ENCODE data around the gene MNX1.

The MNX1 gene

DNA sequence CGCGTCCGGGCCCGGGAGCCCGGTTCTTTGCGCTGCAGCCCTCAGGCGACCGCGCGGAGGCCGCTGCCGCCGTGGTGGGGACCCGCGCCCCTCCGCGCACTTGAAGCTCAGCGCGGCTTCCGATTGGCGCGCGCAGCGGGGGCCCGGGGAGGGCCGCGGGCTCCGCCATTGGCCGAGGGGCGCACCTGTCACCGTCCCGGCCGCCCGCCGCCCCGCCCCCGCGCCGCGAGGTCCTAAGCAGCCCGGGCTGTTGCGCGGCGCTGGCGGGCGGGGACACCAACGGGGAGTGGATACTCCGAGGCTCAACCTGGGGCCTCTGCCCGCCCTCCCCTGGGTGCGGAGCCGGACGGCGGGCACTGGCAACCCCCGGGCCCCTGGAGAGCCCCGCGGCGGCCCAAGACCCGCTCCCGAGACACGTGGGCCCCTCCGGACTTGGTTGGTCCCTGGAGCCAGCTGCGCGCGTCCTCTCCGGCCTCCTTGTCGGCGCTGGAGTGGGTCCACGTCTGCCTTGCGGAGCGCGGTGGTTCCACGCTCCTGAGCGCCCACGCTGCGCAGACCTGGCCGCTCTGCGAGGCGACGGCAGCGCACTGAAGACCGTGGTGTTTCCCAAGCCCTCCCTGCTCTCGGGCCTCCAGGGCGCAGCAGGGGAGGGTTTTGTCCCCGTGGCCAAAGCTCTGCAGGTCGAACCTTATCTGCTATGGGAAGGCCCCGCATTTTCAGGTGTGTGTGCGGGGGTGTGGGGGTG, at the start of gene MNX1:
Gene MNX1 (minus strand): TSS at position 76 of the 745 bp plus-strand sequence. CDS start 313 bp downstream, outside the sequence.
- DNase-seq: peak; percentile 97

DNA sequence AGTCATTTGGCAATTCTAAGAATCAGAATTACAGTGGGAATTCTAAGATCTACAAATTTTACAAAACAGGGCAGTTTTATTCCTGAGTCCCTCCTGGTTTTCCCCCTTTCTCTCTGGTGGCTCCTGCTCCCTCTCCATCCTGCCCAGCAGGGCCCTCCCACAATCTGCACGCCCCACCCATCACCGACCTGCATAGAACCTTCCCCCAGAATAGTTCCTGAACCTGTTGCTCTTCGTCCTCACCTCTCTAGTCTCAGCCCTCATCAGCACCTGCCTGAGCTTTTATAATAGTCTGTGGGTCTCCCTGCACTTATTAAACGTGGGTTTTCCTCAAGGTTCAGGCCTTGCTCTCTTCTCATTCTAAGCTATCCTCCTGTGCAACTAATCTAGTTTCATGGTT, 49.1 kb upstream of the MNX1 start:
- no peak for DNase-seq

DNA sequence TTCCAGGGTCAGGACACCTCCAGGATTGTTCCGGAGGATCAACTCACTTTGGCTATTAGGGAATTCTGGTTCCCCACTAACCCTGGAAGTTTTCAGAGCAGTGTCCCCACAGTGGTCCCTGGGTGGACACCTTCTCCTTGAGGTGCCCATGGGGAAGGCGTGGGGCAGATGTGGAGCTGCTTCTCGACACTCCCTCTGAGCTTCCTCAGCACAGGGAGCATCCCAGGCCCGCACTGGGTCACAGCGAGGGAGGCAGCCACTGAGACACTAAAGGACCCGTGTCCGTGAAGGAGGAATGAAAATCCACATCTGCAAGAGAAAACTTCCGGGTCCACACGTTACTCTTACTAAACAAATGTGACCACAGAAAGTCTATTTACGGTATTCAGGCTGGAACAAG, 48.2 kb upstream of the MNX1 start:
- no peak for DNase-seq

DNA sequence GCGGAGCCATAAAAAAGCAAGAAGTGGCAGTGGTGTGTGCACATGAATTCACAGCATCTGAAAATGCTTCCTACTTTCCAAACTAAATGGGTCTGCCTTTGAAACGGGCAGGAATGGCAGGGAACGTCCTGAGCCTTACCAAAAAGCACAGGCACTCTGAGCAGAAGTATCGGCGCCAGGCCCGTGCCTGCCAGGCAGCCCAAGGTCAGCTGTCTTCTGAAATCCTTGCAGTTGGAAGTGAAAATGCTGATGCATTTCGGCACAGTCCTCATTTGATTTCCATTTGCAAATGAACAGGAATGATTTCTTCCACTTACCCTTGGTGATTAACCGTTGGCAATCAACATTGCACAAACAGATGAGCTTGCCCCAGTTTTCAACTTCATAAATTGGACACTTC, 47.6 kb upstream of the MNX1 start:
- DNase-seq: no peak

DNA sequence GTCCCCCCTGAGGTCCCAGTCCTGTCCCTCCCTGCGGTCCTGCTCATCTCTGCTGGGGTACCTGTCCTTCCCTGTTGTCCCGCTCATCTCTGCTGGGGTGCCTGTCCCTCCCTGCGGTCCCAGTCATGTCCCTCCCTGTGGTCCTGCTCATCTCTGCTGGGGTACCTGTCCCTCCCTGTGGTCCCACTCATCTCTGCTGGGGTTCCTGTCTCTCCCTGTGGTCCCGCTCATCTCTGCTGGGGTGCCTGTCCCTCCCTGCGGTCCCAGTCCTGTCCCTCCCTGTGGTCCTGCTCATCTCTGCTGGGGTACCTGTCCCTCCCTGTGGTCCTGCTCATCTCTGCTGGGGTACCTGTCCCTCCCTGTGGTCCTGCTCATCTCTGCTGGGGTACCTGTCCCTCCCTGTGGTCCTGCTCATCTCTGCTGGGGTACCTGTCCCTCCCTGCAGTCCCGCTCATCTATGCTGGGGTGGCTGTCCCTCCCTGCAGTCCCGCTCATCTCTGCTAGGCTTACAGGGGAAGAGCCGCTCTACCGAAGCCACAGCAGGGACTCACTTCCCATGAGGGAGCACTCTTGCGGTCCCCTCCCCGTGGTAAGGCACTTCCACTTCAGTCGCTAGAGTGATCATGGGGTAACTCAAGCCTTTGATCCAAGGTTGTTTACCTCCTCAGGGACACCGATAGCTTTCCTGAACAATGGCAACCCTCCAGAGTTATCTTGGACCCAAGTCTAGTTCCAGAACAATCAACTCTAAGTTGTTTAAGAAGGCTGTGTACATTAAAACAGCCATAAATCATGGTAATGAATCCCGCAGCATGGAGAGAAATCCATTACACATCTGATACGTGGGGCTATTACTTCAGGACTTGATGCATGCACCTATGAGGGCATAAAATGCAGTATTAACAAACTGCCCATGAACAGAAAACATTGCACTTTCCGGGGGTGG, 46.8 kb upstream of the MNX1 start:
- DNase-seq: no peak

DNA sequence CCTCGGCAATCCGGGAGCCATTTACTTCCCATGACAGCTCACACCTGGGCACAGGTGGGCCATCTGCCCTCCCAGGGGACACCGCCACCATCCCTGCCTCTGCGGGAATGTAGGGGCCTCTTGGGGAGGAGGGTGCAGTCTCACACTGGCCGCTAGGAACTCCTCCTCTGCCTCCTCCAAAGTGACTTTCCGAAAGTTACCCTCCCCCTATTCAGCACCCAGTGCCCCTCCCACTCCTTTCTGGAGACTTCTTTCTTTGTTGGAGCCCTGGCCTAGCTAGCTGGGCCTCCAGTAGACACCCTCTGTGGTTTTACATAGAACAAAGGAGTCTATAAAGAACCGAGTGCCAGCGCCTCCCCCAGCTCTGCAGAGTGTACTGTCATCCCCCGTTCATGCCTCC, 45.8 kb upstream of the MNX1 start:
- DNase-seq: no peak

DNA sequence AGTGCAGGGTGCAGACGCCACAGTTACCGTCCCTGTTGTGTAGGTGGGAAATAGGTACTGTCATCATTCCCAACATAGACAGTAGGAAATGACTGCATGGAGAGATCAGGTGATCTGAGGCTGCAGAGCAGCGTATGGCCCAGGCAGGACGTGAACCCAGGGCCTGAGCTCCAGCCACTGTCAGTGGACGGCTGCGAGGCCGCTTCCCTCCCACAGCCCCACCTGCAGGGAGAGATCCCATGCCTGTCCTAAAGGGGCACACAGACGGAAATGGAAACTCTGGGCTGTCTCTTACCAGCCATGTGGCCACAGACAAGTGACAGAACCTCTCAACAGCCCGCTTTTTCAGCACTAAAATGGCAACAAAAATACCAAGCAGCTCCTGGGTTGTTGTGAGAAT, 44.5 kb upstream of the MNX1 start:
- DNase-seq: no peak

DNA sequence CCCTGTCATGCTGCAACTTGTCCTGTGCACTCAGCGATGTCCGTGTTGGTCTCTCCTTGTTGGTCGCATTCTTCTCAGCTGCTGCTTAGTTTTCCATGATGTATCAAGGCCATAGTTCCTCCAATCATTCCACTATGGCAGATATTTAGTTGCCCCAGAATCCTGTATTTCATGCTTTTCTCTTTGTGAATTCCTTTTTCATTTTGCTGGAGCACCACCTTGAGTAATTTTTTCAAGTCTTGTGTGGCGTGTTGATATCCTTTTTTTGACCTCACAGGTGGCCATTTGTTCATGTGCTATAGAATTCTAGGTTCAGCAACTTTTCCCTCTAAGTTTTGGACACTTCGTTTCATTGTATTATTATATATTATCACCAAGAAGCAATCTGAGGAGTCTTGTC, 42.7 kb upstream of the MNX1 start:
- no peak for DNase-seq

DNA sequence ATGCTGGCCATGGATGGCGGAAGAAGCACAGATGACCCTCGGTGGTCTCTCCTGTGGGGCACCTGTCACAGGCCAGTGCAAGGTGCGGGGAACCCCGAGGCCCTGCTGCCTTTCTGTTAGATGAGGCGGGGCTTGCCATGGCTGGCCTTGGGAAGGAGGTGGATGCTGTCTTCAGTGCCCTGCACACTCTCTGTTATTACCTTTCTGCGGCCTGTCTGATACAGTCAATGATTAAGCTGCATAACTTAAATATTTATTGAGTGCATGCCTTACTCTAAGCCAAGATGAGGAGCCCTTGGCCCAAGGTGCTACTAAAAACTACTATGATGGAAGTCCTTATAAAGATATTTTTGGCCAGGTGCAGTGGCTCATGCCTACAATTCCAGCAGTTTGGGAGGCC, 36.7 kb upstream of the MNX1 start:
- DNase-seq: no peak

DNA sequence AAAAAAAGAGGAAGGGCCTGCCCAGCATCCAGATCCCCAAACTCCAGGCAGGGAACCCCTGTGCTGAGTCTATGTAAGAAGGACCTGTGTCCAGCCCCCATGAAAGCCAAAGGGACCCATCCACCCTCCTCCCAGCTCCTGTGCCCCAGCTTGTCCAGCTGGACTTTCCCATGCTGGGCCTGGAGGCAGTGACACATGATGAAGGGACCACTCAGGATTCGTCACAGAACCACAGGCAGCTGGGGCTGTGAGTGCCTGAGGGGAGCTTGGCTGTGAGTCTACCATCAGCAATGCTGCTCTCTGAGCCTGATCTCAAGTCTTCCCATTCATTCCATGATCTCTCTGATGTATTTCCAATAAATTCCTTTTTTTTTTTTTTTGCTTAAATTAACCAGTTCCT, 36.2 kb upstream of the MNX1 start:
- no peak for DNase-seq

DNA sequence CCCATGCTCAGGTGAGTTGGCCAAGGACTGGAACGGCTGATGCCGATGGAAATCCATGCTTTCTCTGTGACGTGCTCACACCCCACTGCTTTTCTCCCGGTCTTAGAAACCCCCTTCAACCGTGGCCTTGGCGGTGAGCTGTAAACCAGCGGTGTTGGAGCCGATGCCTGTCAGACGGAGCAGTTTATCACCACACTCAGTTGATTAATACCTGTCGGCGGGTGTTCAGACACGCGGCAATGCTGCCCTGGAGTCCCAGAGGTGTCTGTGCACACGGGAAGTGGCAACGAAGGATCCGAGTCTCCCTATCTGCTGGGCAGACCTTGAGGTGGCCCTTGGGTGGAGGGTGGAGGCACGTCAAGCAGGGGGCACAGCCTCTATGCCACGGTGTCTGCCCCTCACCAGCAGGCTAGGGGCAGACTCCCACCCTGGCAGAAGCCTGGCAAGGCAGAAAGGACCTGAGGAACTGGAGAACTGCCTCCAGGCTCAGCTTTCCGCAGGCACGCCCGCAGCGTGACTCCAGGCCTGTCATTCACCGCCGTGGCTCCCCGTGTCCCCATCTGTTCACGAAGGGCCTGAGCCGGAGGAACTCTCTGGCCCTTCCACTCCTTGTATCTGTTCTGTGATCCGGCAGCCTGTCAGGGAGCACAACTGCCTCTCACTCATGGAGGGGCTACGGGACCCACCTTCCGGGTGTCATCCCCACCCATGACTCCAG, 34.6 kb upstream of the MNX1 start:
- no peak for DNase-seq

DNA sequence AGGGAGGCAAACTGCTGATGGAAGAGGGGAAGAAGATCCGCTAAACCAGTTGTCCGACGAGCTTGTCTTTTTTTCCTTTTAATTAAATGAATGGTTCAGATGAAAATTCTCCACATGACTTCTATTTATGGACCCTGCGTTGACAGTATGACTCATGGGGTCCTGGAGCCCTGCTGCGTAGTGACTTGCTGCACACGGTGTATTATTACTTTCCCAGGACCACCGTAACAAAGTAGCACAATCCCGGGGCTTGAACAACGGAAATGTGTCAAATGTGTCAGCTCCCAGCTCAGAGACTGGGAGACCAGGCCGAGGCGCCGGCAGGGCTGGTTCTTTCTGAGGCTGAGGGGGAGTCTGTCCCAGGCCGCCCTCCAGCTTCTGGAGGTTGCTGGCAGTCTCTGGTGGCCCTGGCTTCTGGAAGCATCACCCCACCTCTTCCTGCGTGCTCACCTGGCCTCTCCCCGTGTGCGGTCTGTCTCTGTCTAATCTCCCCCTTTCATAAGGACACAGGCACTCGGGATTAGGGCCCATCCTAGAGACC, 33.8 kb upstream of the MNX1 start:
- DNase-seq: no peak

DNA sequence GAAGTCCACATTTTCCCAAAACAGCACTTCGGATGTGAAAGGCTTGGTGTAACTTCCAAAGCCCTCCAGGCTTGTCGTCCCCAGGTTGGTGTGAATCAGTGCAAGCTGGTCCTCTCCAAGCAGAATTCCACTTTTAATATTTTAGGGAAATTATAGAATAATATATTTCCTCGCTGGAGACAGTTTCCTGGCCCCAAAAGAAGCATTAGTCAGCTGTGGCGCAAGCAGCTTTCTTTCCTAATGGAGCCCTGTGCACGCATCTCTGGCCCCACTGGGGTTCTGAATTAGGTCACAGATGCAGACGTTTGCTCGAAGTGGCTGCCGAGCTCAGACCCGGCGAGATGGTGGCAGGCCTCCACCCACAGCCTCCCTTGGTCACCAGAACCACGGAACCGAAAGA, 33.3 kb upstream of the MNX1 start:
- DNase-seq: no peak

DNA sequence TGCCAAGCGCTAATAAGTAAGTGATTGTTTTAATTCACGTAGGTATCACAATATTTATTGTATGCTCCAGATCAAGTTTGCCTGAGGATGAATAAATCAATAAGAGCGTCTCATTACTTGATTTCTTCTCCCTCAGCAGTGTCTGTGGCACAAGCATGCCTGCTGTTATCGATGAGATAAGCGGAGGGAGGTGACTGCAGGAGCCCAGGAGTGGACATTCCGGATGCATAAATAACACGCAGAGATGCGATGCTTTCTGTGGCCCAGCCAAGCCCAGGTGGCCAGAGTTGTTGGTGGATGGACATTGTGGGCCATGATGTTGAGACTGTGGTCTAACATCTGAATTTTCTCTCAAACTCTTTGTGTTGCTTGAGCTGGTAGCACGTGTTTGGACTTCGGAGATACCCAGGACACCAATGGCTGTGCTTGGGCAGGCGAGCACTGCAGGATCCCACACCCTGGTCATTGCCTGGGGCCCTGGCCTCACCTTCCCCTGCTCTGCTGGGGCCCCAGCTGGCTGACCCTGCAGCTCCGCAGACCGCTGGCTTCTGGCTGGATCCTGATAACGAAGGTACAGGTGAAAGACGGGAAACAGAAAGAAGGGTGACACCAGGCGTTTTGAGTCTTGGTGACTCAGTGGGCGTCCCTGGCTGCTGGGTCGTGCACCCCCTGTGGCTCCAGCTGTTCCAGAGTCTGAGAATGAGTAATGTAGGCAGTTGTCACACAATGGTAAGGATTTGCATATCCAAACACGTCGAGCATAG, 31.2 kb upstream of the MNX1 start:
- no peak for DNase-seq

DNA sequence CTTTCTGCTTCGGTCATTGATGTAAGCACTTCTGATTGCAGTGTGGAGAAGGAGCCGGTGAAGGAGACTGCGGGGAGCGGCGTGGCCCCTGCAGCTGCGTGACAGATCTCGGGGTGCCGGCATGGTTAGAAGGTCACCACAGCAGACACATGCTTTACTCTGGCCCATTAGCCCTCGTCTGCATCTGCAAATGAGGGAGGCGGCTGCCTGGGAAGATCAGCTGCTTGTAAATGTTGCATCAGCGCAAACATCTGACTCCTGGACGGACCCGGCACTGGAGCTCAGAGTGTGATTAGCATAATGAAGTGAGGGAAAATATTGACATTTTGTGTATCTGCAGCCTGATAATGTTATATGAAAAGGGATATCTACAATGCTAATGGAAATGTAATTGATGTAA, 30.5 kb upstream of the MNX1 start:
- DNase-seq: peak; percentile 52

DNA sequence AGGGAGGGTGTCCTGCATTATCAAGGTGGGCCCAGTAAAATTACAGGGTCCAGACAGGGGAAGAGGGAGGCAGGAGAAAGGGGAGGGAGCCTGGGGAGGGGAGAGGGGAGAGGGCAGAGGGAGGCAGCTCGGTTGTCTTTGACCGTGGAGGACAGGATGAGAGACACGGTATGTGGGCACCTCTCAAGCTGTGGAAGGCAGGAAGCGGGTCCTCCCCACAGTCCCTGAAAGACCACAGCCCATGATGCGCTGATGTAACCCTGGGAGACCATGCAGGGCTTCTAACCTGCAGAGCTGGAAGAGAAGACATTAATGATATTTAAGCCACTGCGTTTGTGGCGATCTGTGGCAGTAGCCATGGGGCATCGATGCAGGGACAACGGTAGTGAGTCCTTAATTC, 27.2 kb upstream of the MNX1 start:
- no peak for DNase-seq

DNA sequence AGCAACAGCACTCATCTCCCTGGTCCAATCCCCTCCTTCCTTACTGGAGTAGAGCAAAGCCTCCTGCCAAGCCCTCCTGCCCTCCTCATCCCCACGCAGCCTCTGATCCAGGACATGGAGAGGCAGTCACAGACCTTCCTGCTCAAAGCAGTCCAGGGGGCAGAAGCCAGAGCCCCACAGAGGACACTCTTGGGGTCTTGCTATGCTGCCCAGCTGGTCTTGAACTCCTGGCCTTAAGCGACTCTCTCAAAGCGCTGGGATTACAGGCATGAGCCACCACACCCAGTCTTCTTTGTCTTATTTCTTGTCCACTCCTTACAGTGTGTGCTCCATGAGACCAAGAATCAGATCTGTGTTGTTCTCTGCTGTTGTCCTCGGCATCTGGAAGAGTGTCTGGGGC, 26.6 kb upstream of the MNX1 start:
- no peak for DNase-seq

DNA sequence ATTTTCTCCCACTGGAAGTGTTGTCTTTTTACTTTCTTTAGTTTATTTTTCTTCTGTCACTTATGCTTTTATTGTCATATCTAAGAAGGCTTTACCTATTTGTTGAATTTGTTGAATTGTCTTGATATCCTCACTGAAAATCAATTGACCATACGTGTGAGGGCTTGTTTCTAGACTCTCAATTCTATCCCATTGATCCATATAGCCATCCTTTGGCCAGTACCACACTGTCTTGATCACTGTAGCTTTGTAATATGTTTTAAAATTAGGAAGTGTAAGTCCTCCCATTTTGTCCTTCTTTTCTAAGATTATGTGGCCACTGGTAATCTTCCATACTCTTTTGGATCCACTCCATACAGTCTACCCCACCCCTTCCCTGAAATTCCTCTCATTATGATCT, 25.5 kb upstream of the MNX1 start:
- no peak for DNase-seq

DNA sequence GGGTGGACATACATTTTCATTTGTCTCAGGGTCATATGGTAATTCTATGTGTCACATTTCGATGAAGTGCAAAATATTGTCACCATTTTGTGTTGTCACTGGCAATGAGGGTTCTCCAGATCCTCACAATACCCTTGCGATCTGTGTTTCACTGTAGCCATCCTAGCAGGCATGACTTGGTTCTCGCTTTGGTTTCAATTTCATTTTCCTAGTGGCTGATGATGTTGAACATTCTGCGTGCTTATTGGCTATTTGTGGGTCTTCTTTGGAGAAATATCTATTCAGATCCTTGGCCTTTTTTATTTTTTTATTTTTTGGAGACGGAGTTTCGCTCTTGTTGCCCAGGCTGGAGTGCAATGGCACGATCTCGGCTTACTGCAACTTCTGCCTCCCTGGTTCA, 24.8 kb upstream of the MNX1 start:
- peak; percentile 22 for DNase-seq

DNA sequence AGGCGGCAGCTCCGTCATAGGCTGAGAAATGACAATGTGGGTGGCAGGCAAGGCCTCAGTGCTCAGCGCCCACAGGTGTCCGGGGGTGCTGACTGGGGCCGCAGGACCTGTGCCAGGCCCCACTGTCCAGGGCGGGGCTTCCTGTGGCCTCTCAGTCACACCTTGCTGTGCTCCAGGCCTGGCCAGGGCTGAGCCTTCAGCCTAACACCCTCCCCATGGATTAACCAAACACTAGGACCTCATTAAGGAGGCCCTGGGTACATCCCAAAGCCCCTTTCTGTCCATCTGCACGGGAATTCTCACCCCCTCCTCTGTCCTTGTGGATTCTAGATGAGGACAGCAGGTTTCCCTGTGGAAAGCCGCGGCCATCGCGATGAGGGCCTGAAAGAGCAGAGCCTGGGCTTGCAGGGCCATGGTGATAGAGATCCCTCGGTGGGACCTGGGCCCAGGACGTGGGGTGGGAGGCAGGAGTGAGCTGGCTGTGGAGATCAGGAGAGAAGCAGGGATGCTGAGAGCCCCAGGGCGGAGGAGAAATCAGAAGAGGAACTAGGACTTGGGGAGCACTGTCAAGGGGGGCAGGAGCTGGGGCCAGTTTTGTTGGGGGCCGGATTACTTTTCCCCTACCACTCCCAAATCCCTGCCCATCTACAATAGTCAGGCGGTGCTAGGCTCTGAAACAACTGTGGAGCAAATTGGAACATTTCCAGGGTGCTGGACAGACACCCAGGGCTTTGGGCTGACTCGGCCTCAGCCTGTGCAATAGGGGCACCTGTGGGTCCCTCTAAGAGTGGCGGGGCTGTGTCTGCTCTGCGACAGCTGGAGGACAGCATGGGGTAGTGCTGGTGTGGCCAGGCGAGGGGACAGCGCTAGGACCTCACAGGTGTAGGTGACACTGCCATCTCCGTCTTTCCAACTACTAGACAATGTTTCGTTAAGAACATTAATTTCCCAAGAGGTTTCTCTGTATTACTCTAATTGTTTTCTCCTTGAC, 23.3 kb upstream of the MNX1 start:
- no peak for DNase-seq
